Breast epithelium (tissue), 4 donors: ENCODE results near the gene DOCK6. TPM values are rescaled to one million over a fixed set of nuclear protein-coding genes. Genes with fewer than 3 reads are reported as not detected.
A peak's percentile ranks its signal among the peaks of the same experiment; 100 is the strongest.

Experiments
- DNase-seq, 2 donors: peaks; one replicate each; pipeline ENCODE4 v3.0.0-alpha.2; 2019; ENCODE audit warnings: low spot score in 2 of 2
- H3K27ac ChIP-seq, 2 donors: fragments of 200-600 bp; sonication (generic) in 1 of 2; one replicate each; pipeline ENCODE4 v1.5.1; 2016 to 2019; ENCODE audit warnings: mild to moderate bottlenecking in 1 of 2
- H3K27me3 ChIP-seq, 2 donors: fragments of 200-600 bp; sonication (generic) in 1 of 2; one replicate each; pipeline versions ENCODE4 v1.5.1 to v1.6.0; 2017 to 2019; ENCODE audit warnings: control low read depth in 1 of 2, mild to moderate bottlenecking in 1 of 2
- H3K36me3 ChIP-seq: fragments of 200-600 bp; one replicate; pipeline ENCODE4 v1.5.1; 2019
- H3K4me1 ChIP-seq, 2 donors: fragments of 200-600 bp; sonication (generic); one replicate each; pipeline ENCODE4 v1.5.1; 2016 to 2019; ENCODE audit warnings: control low read depth in 1 of 2
- H3K4me3 ChIP-seq, 3 donors: fragments of 200-600 bp; sonication (generic); 1 replicate in 2 of 3; 2 replicates in 1 of 3; pipeline ENCODE4 v1.5.1; 2016 to 2019; ENCODE audit warnings: mild to moderate bottlenecking in 3 of 3, moderate library complexity in 2 of 3
- H3K9me3 ChIP-seq, 2 donors: fragments of 200-600 bp; sonication (generic) in 1 of 2; one replicate each; pipeline ENCODE4 v1.5.1; 2016 to 2019; ENCODE audit warnings: control low read depth in 1 of 2
- CTCF ChIP-seq, 3 donors: fragments of 450-650 bp; IDR thresholded peaks; one replicate each; pipeline ENCODE4 v1.5.1; 2016 to 2017; ENCODE audit warnings: antibody characterized with exemption in 3 of 3, mild to moderate bottlenecking in 3 of 3, moderate library complexity in 3 of 3
- POLR2A ChIP-seq: fragments of 450-650 bp; IDR thresholded peaks from one replicate; pipeline ENCODE4 v1.6.1; 2016; ENCODE audit warnings: antibody characterized with exemption, mild to moderate bottlenecking, moderate library complexity
- POLR2AphosphoS5 ChIP-seq, 3 donors: sonication (generic); formaldehyde crosslinking; IDR thresholded peaks; one replicate each; pipeline ENCODE4 v1.6.1; 2017; ENCODE audit warnings: antibody characterized with exemption in 3 of 3
- intact Hi-C: fragments of 100-400 bp; cut with DNase I; formaldehyde crosslinking; loops from one replicate; pipeline ENCODE4 v1.15.1; 2023; ENCODE audit warnings: low total_unique reads
- total RNA-seq, 3 donors: library from RNA; depleted of rRNA; stranded (reverse); fragments of >200 nt; gene quantifications; one replicate each; pipeline ENCODE4 v1.1.0, GENCODE V29; 2016

The DOCK6 gene
- total RNA-seq, 3 donors from 2014 or later = 20.9 to 59.3 (median 49.6) TPM

GRCh38 chr19:11194173-11194572, 68.2 kb downstream of the DOCK6 start:
- Histone ChIP-seq H3K9me3 (no peaks in the 10 kb centered on the region), H3K4me1 (peaks cover 3 to 14% of the 10 kb centered on the region in 2 donors), H3K27ac (peak overlapping the region; percentile 61 to 77), H3K4me3 (peak overlapping the region; percentile 59 to 93 (median 80)), H3K36me3 (peaks cover 9% of the 10 kb centered on the region), H3K27me3 (no peaks in the 10 kb centered on the region)
- no peak for DNase-seq
- intact Hi-C loops = no loop called here
- TF ChIP-seq POLR2AphosphoS5 (IDR thresholded peaks at IDR 0.05) (no peak), POLR2A (no peak), CTCF (IDR thresholded peaks at IDR 0.05) (no peak)

- no peak for DNase-seq
- Histone ChIP-seq H3K4me1 (peaks cover 0 to 14% of the 10 kb centered on the region in 2 donors), H3K4me3 (peak overlapping the region in 2 of 3 donors; percentile 59 to 93), H3K36me3 (peaks cover 9% of the 10 kb centered on the region), H3K27me3 (no peaks in the 10 kb centered on the region), H3K9me3 (no peaks in the 10 kb centered on the region), H3K27ac (peak overlapping the region; percentile 61 to 77)
- no peak for TF ChIP-seq POLR2AphosphoS5 (IDR thresholded peaks at IDR 0.05)
- TF ChIP-seq CTCF (IDR thresholded peaks at IDR 0.05) = no peak
- TF ChIP-seq POLR2A = no peak
- intact Hi-C loops = no loop called here
Observed at GRCh38 chr19:11192957-11193939, 69.1 kb downstream of the DOCK6 start.

- Histone ChIP-seq H3K27ac (peak overlapping the region; percentile 29 to 34), H3K4me3 (no peak overlapping the region), H3K36me3 (peaks cover 9% of the 10 kb centered on the region), H3K9me3 (no peaks in the 10 kb centered on the region), H3K4me1 (peaks cover 0 to 14% of the 10 kb centered on the region in 2 donors), H3K27me3 (no peaks in the 10 kb centered on the region)
- no peak for DNase-seq
- no peak for TF ChIP-seq POLR2A
- no peak for TF ChIP-seq POLR2AphosphoS5 (IDR thresholded peaks at IDR 0.05)
- no peak for TF ChIP-seq CTCF (IDR thresholded peaks at IDR 0.05)
- intact Hi-C loops = no loop called here
Observed at GRCh38 chr19:11191934-11192333, 70.4 kb downstream of the DOCK6 start.

- no peaks in the 10 kb centered on the region for H3K9me3 ChIP-seq
- intact Hi-C loops = no loop called here
- no peaks in the 10 kb centered on the region for H3K27me3 ChIP-seq
- H3K36me3 ChIP-seq = peaks cover 9% of the 10 kb centered on the region
- peaks cover 0 to 14% of the 10 kb centered on the region in 2 donors for H3K4me1 ChIP-seq
- H3K27ac ChIP-seq = peak overlapping the region; percentile 29 to 82
- no peak for DNase-seq
- TF ChIP-seq POLR2AphosphoS5 (IDR thresholded peaks at IDR 0.05) (peak in 2 of 3 donors; percentile 24 to 53), POLR2A (no peak)
- no peak overlapping the region for H3K4me3 ChIP-seq
Observed at GRCh38 chr19:11191273-11191755, 71.0 kb downstream of the DOCK6 start.

- H3K4me1 ChIP-seq = peaks cover 0 to 12% of the 10 kb centered on the region in 2 donors
- TF ChIP-seq POLR2A (no peak), POLR2AphosphoS5 (IDR thresholded peaks at IDR 0.05) (no peak), CTCF (IDR thresholded peaks at IDR 0.05) (no peak)
- no peaks in the 10 kb centered on the region for H3K27me3 ChIP-seq
- peaks cover 9% of the 10 kb centered on the region for H3K36me3 ChIP-seq
- H3K4me3 ChIP-seq = peak overlapping the region in 1 of 3 donors; percentile 22
- intact Hi-C loops = no loop called here
- no peak for DNase-seq
- no peaks in the 10 kb centered on the region for H3K9me3 ChIP-seq
- H3K27ac ChIP-seq = peak overlapping the region; percentile 41 to 82
Observed at GRCh38 chr19:11190501-11190900, 71.8 kb downstream of the DOCK6 start.
